ENCODE measurements around the gene PRAME.
"Not testable (repeated sequence)": the region's sequence is repeated elsewhere in the genome, so short reads cannot be mapped to it uniquely, and the experiment has no call there.

PRAME gene

GRCh38 chr22:22520667-22521602 is 38.1 kb downstream of the PRAME start:
- no peak for DNase-seq (ENCODE audit: low read depth)

GRCh38 chr22:22520020-22520656 is 38.9 kb downstream of the PRAME start, which contains the start of gene ZNF280A:
Gene ZNF280A, minus strand, starts transcription at chr22:22520270. Its CDS starts 4,640 bp downstream, at chr22:22515630.
- no peak for DNase-seq (ENCODE audit: low read depth)

- DNase-seq (ENCODE audit: low read depth), result no peak
These were observed 39.5 kb downstream of the PRAME start for GRCh38 chr22:22519591-22519990.

- no peak for DNase-seq (ENCODE audit: low read depth)
These were observed 42.1 kb downstream of the PRAME start for GRCh38 chr22:22516992-22517391.

- no peak for DNase-seq (ENCODE audit: low read depth)
These were observed 43.2 kb downstream of the PRAME start for GRCh38 chr22:22515890-22516289.

GRCh38 chr22:22514431-22514830 is 44.6 kb downstream of the PRAME start:
- not testable (repeated sequence) for DNase-seq (ENCODE audit: low read depth)

GRCh38 chr22:22513619-22514018 is 45.4 kb downstream of the PRAME start:
- DNase-seq (ENCODE audit: low read depth), result no peak

GRCh38 chr22:22512951-22513350 is 46.1 kb downstream of the PRAME start:
- DNase-seq (ENCODE audit: low read depth), result no peak

- DNase-seq (ENCODE audit: low read depth), result not testable (repeated sequence)
These were observed 48.2 kb downstream of the PRAME start for GRCh38 chr22:22510833-22511232.

- not testable (repeated sequence) for DNase-seq (ENCODE audit: low read depth)
These were observed 49.2 kb downstream of the PRAME start for GRCh38 chr22:22509912-22510311.

GRCh38 chr22:22508274-22509176 is 50.5 kb downstream of the PRAME start, which contains the start of gene ZNF280B:
Gene ZNF280B, minus strand, starts transcription at chr22:22508742. Its CDS starts 19,344 bp downstream, at chr22:22489398.
- peak; percentile 65 for DNase-seq (ENCODE audit: low read depth)

- DNase-seq (ENCODE audit: low read depth), result no peak
These were observed 51.3 kb downstream of the PRAME start for GRCh38 chr22:22507743-22508273.

- no peak for DNase-seq (ENCODE audit: low read depth)
These were observed 52.3 kb downstream of the PRAME start for GRCh38 chr22:22506736-22507135.

GRCh38 chr22:22498267-22498666 is 60.8 kb downstream of the PRAME start:
- no peak for DNase-seq (ENCODE audit: low read depth)
